ENCODE data around the gene PGF.

DNA sequence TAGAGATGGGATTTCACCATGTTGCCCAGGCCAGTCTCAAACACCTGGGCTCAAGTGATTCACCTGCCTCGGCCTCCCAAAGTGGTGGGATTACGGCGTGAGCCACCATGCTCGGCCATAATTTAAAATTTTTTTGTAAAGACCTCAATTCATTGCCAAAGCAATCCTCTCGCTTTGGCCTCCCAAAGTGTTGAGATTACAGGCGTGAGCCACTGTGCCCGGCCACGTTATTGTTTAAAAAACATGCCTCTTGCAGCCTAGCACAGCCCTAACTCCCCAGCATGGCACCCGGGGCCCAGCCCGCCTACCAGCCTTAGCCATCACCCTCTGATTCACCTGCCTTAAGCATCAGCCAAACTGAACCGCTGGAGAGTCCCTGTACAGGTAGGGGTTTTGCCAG is 19.2 kb downstream of the PGF start:
- TF ChIP-seq CTCF (IDR thresholded peaks at IDR 0.05) = no peak
- TF ChIP-seq POLR2A (IDR thresholded peaks at IDR 0.05) = no peak
